ENCODE results near the gene CACNG1.

The CACNG1 gene

DNA sequence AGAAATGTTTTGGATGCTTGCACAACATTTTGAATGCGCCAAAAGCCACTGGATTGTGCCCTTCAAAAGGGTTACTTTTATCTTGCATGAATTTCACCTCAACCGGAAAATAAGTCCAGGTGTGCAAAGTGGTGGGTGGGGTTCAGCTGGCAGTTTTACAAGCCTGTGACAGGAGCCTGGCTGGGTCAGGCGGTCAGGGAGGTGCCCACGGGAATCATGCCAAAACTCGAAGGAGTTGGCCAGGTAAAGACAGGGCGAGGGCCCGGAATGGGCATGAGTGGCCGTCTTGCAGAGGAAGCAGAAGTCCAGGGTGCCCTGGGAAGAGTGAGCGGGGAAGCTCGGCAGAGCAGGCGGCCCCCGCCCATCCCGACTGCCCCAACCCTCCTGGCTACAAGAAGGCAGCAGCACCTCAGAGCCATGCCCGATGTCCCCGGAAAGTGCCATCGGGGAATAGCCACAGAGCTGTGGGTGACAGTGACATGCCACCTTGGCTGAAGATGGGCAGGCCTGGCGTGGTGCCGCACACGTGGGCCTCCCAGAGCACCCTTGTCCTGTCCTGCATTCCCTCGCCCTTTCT lies 19.1 kb upstream of the CACNG1 start:
- TF ChIP-seq, protein P1, sequence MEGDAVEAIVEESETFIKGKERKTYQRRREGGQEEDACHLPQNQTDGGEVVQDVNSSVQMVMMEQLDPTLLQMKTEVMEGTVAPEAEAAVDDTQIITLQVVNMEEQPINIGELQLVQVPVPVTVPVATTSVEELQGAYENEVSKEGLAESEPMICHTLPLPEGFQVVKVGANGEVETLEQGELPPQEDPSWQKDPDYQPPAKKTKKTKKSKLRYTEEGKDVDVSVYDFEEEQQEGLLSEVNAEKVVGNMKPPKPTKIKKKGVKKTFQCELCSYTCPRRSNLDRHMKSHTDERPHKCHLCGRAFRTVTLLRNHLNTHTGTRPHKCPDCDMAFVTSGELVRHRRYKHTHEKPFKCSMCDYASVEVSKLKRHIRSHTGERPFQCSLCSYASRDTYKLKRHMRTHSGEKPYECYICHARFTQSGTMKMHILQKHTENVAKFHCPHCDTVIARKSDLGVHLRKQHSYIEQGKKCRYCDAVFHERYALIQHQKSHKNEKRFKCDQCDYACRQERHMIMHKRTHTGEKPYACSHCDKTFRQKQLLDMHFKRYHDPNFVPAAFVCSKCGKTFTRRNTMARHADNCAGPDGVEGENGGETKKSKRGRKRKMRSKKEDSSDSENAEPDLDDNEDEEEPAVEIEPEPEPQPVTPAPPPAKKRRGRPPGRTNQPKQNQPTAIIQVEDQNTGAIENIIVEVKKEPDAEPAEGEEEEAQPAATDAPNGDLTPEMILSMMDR (IDR thresholded peaks at IDR 0.05; ENCODE audit: low read depth, low read length): no peak
- no peak overlapping the region for H3K4me3 ChIP-seq (ENCODE audit: low read depth, low read length)

- H3K4me3 ChIP-seq (ENCODE audit: low read depth, low read length): no peak overlapping the region
- TF ChIP-seq, protein P1 (IDR thresholded peaks at IDR 0.05; ENCODE audit: low read depth, low read length): no peak
Observed at GRCh38 chr17:67026341-67026740, 18.0 kb upstream of the CACNG1 start.

- TF ChIP-seq, protein P1 (IDR thresholded peaks at IDR 0.05; ENCODE audit: low read depth, low read length): no peak
- H3K4me3 ChIP-seq (ENCODE audit: low read depth, low read length): no peak overlapping the region
Observed at GRCh38 chr17:67027031-67027628, 17.2 kb upstream of the CACNG1 start.

GRCh38 chr17:67030641-67031040 lies 13.7 kb upstream of the CACNG1 start:
- TF ChIP-seq, protein P1 (IDR thresholded peaks at IDR 0.05; ENCODE audit: low read depth, low read length): no peak
- no peak overlapping the region for H3K4me3 ChIP-seq (ENCODE audit: low read depth, low read length)

DNA sequence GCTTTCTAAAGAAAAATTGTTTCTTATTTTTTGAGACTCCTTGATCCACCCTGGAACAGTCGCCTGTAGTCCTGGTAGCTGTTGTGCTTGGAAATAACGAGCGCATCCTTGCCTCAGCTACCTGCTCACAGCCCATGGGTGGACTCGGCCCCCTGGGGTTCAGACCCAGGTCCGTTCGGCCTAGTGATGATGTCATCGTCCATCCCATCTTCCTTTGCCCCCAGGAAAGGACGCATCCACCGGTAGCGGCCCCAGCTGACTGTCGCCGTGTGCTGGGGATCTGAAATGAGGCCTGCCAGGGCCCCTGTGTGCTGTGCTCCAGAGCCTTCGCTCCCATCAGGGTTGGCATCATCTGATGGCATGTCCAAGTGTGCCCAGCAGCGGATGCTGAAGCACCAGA lies 12.0 kb upstream of the CACNG1 start:
- TF ChIP-seq, protein P1 (IDR thresholded peaks at IDR 0.05; ENCODE audit: low read depth, low read length): no peak
- no peak overlapping the region for H3K4me3 ChIP-seq (ENCODE audit: low read depth, low read length)

DNA sequence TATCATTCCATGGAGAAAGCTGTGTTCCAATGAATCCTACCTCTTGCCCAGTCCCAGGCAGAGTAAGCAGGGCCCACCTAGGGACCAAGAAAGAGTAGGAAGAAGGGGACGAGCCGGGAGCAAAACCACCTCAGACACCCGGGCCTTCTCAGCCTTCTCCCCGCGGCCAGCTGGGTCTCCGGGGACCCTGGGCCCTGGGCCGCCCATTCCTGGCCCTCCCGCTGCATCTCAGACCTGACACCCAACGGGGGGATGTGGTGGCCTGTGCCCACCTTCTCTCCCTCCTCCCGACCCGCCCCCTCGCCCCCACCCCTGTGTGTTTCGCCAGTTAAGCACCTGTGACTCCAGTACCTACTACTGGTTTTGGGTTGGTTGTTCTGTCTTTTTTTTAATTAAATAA lies 11.4 kb upstream of the CACNG1 start:
- TF ChIP-seq, protein P1 (IDR thresholded peaks at IDR 0.05; ENCODE audit: low read depth, low read length): no peak
- H3K4me3 ChIP-seq (ENCODE audit: low read depth, low read length): no peak overlapping the region

DNA sequence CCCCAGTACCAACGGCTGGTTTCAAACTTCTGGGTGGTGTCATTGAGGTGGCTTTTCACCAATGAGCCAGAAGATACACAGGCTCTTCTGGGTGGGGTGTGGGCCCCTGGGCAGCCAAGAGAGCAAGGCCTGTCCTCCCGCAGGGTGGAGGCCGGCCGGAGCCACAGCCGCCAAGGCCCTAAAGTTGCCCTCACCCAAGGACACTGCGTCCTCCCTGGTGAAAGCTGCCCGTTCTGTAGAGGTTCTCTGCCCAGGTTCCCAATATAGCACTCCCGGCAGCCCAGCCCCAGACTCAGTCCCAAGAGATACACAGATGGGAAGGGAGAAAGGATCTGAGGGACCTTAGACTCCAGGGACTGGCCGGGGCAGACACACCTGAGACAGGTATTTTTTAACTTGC lies 10.7 kb upstream of the CACNG1 start:
- TF ChIP-seq, protein P1 (IDR thresholded peaks at IDR 0.05; ENCODE audit: low read depth, low read length): no peak
- H3K4me3 ChIP-seq (ENCODE audit: low read depth, low read length): no peak overlapping the region
